B cell (primary cell): ENCODE measurements around the gene MYO1B. TPM values are rescaled to one million over a fixed set of nuclear protein-coding genes. Genes with fewer than 3 reads are reported as not detected.

Experiments used
- ATAC-seq: fragments of 200-7000 bp; cut with Tn5 transposase; one replicate; pipeline ENCODE4 v1.10.0; 2021; ENCODE audit warnings: low read depth, mild to moderate bottlenecking, moderate number of reproducible peaks, moderate library complexity
- CTCF ChIA-PET: fragments of 350-600 bp; sonication (Branson Sonifier 250); formaldehyde crosslinking; loops from one replicate; lab custom pipeline; 2021; ENCODE audit warnings: antibody characterized with exemption, inconsistent platforms; lab: Charles Lee
- POLR2A ChIA-PET: fragments of 350-600 bp; sonication (Branson Sonifier 250); formaldehyde crosslinking; loops from one replicate; lab custom pipeline; 2021; ENCODE audit warnings: antibody characterized with exemption; lab: Charles Lee
- DNase-seq: peaks from one replicate; pipeline ENCODE4 v3.0.0; 2013
- H2AFZ ChIP-seq: 2 replicates; pipeline ENCODE4 v1.6.1; 2012; ENCODE audit warnings: mild to moderate bottlenecking, low read depth, low read length; ENCODE audit not compliant: insufficient read depth, poor library complexity, severe bottlenecking
- H3K27ac ChIP-seq, 2 donors: 1 replicate in 1 of 2; 2 replicates in 1 of 2; pipeline ENCODE4 v1.5.1; 2012 to 2013; ENCODE audit warnings: low read length in 2 of 2, mild to moderate bottlenecking in 2 of 2, moderate library complexity in 1 of 2
- H3K27me3 ChIP-seq, 4 experiments: fragments of 200-600 bp in 1 of 4; sonication (generic) in 1 of 4; replicated peaks in 1 of 4; 1 replicate in 2 of 4; 2 replicates in 2 of 4; pipeline versions ENCODE4 v1.6.1 to v1.7.0; 2013 to 2016; ENCODE audit warnings: low read length in 3 of 4, mild to moderate bottlenecking in 2 of 4, mixed read lengths in 1 of 4, moderate library complexity in 1 of 4; ENCODE audit not compliant: insufficient read depth in 4 of 4, control insufficient read depth in 3 of 4; ENCODE audit errors: control extremely low read depth in 1 of 4
- H3K36me3 ChIP-seq, 2 experiments: replicated peaks in 1 of 2; 1 replicate in 1 of 2; 2 replicates in 1 of 2; pipeline versions ENCODE4 v1.6.1 to v1.7.1; 2013; ENCODE audit warnings: low read length in 1 of 2; ENCODE audit not compliant: insufficient read depth in 2 of 2, control insufficient read depth in 1 of 2; ENCODE audit errors: control extremely low read depth in 1 of 2, extremely low read depth in 1 of 2
- H3K4me1 ChIP-seq, 2 donors: fragments of 200-600 bp in 1 of 2; sonication (generic) in 1 of 2; 1 replicate in 1 of 2; 2 replicates in 1 of 2; pipeline versions ENCODE4 v1.5.1 to v1.6.1; 2013 to 2017; ENCODE audit warnings: low read length in 2 of 2; ENCODE audit not compliant: control insufficient read depth in 2 of 2, insufficient read depth in 2 of 2
- H3K4me2 ChIP-seq: replicated peaks from 2 replicates; pipeline ENCODE3; 2012; ENCODE audit warnings: mild to moderate bottlenecking, low read depth, low read length; ENCODE audit not compliant: poor library complexity, severe bottlenecking
- H3K4me3 ChIP-seq, 5 experiments: fragments of 200-600 bp in 1 of 5; sonication (generic) in 1 of 5; 1 replicate in 3 of 5; 2 replicates in 2 of 5; pipeline versions ENCODE4 v1.5.1 to v1.7.0; 2011 to 2016; ENCODE audit warnings: low read length in 4 of 5, mild to moderate bottlenecking in 4 of 5, low read depth in 2 of 5, control low read depth in 1 of 5, moderate library complexity in 1 of 5; ENCODE audit not compliant: insufficient read depth in 1 of 5; ENCODE audit errors: control extremely low read depth in 1 of 5, extremely low read depth in 1 of 5
- H3K79me2 ChIP-seq: fragments of 200-600 bp; sonication (generic); one replicate; pipeline ENCODE4 v1.6.0; 2016; ENCODE audit warnings: low read length; ENCODE audit not compliant: control insufficient read depth, insufficient read depth
- H3K9ac ChIP-seq: fragments of 200-600 bp; sonication (generic); 2 replicates; pipeline ENCODE4 v1.6.1; 2017; ENCODE audit warnings: mild to moderate bottlenecking, low read length, moderate library complexity
- H3K9me3 ChIP-seq, 3 donors: one replicate each; pipeline versions ENCODE4 v1.6.1 to v1.7.1; 2013; ENCODE audit warnings: low read length in 2 of 3; ENCODE audit not compliant: control insufficient read depth in 2 of 3, insufficient read depth in 1 of 3; ENCODE audit errors: control extremely low read depth in 1 of 3
- H4K20me1 ChIP-seq: 2 replicates; pipeline ENCODE4 v1.6.0; 2012; ENCODE audit warnings: mild to moderate bottlenecking, low read length; ENCODE audit not compliant: insufficient read depth, control insufficient read depth, poor library complexity, severe bottlenecking
- H3K27ac Mint-ChIP-seq: one replicate; pipeline ENCODE4 v1.8.0; 2021; ENCODE audit warnings: mixed read lengths
- H3K27me3 Mint-ChIP-seq: one replicate; pipeline ENCODE4 v1.8.0; 2021; ENCODE audit warnings: mixed read lengths
- H3K4me1 Mint-ChIP-seq: one replicate; pipeline ENCODE4 v1.8.0; 2021; ENCODE audit warnings: mixed read lengths
- H3K4me3 Mint-ChIP-seq: one replicate; pipeline ENCODE4 v1.8.0; 2021; ENCODE audit warnings: mixed read lengths
- H3K9me3 Mint-ChIP-seq: one replicate; pipeline ENCODE4 v1.8.0; 2022; ENCODE audit warnings: mixed read lengths; ENCODE audit not compliant: insufficient read depth
- CTCF ChIP-seq: fragments of 200-600 bp; IDR thresholded peaks from one replicate; pipeline ENCODE4 v1.8.0; 2022; ENCODE audit warnings: antibody characterized with exemption, mild to moderate bottlenecking
- EZH2 ChIP-seq: IDR thresholded peaks from 2 replicates; pipeline ENCODE4 v1.6.1; 2012; ENCODE audit warnings: borderline replicate concordance, low read depth, mild to moderate bottlenecking, moderate library complexity, low read length; ENCODE audit not compliant: insufficient read depth, poor library complexity, severe bottlenecking
- WGBS: methylation state at CpG from one replicate; pipeline ENCODE4 v1.1.5; 2013; ENCODE audit warnings: missing lambda C conversion rate; ENCODE audit not compliant: insufficient coverage; 5-methylcytosine and 5-hydroxymethylcytosine counted together
- intact Hi-C: fragments of 100-400 bp; cut with micrococcal nuclease; formaldehyde crosslinking; loops from one replicate; pipeline ENCODE4 v1.10.0; 2022
- polyA plus RNA-seq: library from polyadenylated mRNA; depleted of rRNA; stranded (reverse); fragments of >200 nt; gene quantifications from 2 replicates; pipeline ENCODE4 v1.2.3, GENCODE V29; 2012
- total RNA-seq, 2 donors: library from RNA; stranded (reverse); fragments of 120-200 nt in 1 of 2; gene quantifications; 1 replicate in 1 of 2; 2 replicates in 1 of 2; pipeline versions ENCODE4 v1.2.3 to v1.2.4, GENCODE V29; 2013 to 2022

Gene MYO1B
- total and polyA plus RNA-seq, 2 donors (not counting 1 experiment from before 2014, with no cell fraction given): 0.67 to 4.4 TPM

DNA sequence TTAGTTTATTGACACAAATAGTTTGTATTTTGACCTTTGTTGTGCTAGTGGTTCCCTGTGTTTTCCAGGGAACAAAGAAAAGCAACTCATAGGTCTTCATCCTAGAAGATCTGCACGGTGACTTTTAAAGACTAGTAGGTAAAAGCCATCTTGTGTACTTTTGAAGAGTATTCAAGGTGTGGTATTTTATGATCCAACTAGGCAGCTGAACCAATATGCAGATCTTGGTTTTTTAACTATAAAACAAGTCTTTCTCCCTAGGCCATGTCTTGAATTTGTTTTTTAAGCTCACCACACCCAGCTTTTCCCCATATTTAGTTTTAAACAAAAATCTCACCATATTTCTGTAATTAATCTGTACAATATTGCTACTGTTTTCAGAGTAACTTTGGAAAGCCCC is 30.0 kb upstream of the MYO1B start:
- no peaks in the 10 kb centered on the region for H3K4me1 ChIP-seq
- POLR2A ChIA-PET: no interaction called here
- Mint-ChIP-seq H3K4me3 (no peak overlapping the region), H3K27me3 (peaks cover 3% of the 10 kb centered on the region), H3K4me1 (peaks cover 3% of the 10 kb centered on the region), H3K9me3 (peaks cover 9% of the 10 kb centered on the region), H3K27ac (no peak overlapping the region)
- H3K27me3 ChIP-seq: no peaks in the 10 kb centered on the region
- no peaks in the 10 kb centered on the region for H3K36me3 ChIP-seq
- ATAC-seq: no peak
- no peak overlapping the region for H2AFZ ChIP-seq
- H3K27ac ChIP-seq: no peak overlapping the region
- no peak overlapping the region for H3K4me3 ChIP-seq
- no peaks in the 10 kb centered on the region for H4K20me1 ChIP-seq
- no CpG with 5 or more reads among the region's 1 CpG for WGBS
- DNase-seq: no peak
- no peak overlapping the region for H3K4me2 ChIP-seq
- TF ChIP-seq CTCF: no peak
- TF ChIP-seq EZH2: no peak
- intact Hi-C loops: no loop called here
- CTCF ChIA-PET: interaction anchor here (0.9 to 1.2 kb wide), 3 partner anchors 9 to 307 kb away, joined by 3 to 4 read pairs (median 3); no protein-coding TSS in a partner anchor
- H3K9me3 ChIP-seq: peaks cover 0 to 10% (median 0%) of the 10 kb centered on the region in 3 donors
- H3K9ac ChIP-seq: no peak overlapping the region
- no peaks in the 10 kb centered on the region for H3K79me2 ChIP-seq

DNA sequence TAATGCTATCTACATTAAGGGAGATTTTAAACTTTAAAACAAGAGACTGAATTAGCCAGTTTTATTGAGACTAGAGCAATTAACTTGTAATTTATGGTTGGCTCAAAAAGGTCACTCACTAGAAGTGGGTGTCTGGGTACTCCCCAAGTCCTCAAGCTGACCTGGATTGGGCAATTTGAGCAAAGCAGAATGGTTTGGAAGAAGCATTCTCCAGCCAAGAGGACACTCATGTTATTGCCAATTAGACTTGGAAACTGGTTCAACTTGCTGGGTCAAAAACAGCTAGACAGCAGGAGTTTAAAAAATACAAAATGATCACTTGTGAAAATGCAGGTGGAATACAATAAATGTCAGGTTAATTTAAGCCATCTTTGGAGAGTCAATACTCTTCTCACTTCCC is 29.5 kb upstream of the MYO1B start:
- peaks cover 0 to 8% (median 0%) of the 10 kb centered on the region in 3 donors for H3K9me3 ChIP-seq
- no peak overlapping the region for H3K4me3 ChIP-seq
- POLR2A ChIA-PET: no interaction called here
- no peaks in the 10 kb centered on the region for H3K27me3 ChIP-seq
- H3K36me3 ChIP-seq: no peaks in the 10 kb centered on the region
- CTCF ChIA-PET: interaction anchor here (0.9 to 1.2 kb wide), 2 partner anchors 9 to 306 kb away, joined by 3 read pairs; no protein-coding TSS in a partner anchor
- peaks cover 3 to 4% of the 10 kb centered on the region in 2 donors for H3K4me1 ChIP-seq
- Mint-ChIP-seq H3K9me3 (peaks cover 6% of the 10 kb centered on the region), H3K27me3 (peaks cover 3% of the 10 kb centered on the region), H3K4me1 (peaks cover 7% of the 10 kb centered on the region), H3K4me3 (no peak overlapping the region), H3K27ac (no peak overlapping the region)
- no peaks in the 10 kb centered on the region for H3K79me2 ChIP-seq
- DNase-seq (no peak), ATAC-seq (no peak)
- TF ChIP-seq CTCF (no peak), EZH2 (no peak)
- H3K27ac ChIP-seq: no peak overlapping the region
- no peak overlapping the region for H3K9ac ChIP-seq
- intact Hi-C loops: no loop called here
- H4K20me1 ChIP-seq: no peaks in the 10 kb centered on the region
- H3K4me2 ChIP-seq: no peak overlapping the region
- H2AFZ ChIP-seq: no peak overlapping the region
